Measurements from ENCODE around the gene PTGDS.
"Not testable (repeated sequence)": the region's sequence is repeated elsewhere in the genome, so short reads cannot be mapped to it uniquely, and the experiment has no call there.

- TF ChIP-seq POLR2A (IDR thresholded peaks at IDR 0.05; ENCODE audit: low read length); GATA1 (IDR thresholded peaks at IDR 0.05; ENCODE audit: low read depth, low read length): not testable (repeated sequence)
These were observed 27.0 kb downstream of the PTGDS start for GRCh38 chr9:137004285-137004684.

Data from erythroblast (primary cell).